Measurements from ENCODE around the gene ARHGEF26.

DNA sequence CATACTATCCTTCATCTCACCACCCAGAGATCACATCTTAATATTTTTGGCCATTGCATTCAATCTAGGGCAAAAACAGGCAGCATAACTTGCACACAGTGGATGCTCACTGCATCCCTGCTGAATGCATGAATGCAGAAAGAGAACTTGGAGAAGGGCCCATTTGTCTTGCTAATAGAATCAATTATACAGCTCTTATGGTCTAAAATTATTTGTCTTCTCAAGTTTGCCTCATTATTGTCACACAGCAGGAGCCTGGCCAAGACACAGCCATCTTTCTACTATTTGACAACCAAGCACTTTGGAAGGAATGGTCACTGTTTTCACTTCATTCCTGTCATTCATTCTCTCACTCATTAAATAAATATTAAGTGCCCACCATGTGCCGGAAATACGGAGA is 1.2 kb upstream of the ARHGEF26 start:
- no peak for TF ChIP-seq POLR2A (IDR thresholded peaks at IDR 0.05)
- TF ChIP-seq, protein P1, sequence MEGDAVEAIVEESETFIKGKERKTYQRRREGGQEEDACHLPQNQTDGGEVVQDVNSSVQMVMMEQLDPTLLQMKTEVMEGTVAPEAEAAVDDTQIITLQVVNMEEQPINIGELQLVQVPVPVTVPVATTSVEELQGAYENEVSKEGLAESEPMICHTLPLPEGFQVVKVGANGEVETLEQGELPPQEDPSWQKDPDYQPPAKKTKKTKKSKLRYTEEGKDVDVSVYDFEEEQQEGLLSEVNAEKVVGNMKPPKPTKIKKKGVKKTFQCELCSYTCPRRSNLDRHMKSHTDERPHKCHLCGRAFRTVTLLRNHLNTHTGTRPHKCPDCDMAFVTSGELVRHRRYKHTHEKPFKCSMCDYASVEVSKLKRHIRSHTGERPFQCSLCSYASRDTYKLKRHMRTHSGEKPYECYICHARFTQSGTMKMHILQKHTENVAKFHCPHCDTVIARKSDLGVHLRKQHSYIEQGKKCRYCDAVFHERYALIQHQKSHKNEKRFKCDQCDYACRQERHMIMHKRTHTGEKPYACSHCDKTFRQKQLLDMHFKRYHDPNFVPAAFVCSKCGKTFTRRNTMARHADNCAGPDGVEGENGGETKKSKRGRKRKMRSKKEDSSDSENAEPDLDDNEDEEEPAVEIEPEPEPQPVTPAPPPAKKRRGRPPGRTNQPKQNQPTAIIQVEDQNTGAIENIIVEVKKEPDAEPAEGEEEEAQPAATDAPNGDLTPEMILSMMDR (IDR thresholded peaks at IDR 0.05): no peak

All from vagina (tissue), 2 donors.